DND-41 (cell line): Measurements from ENCODE around the gene SLC17A9.

Source experiments
- ATAC-seq: fragments of 200-7000 bp; cut with Tn5 transposase; 3 replicates; pipeline ENCODE4 v1.9.1; 2021; ENCODE audit warnings: low read depth; ENCODE audit not compliant: insufficient read depth
- DNase-seq: peaks from one replicate; pipeline ENCODE4 v3.0.0-alpha.2; 2020
- H2AFZ ChIP-seq: 2 replicates; pipeline ENCODE4 v1.6.0; 2012; ENCODE audit warnings: low read depth, low read length
- H3K27ac ChIP-seq: 2 replicates; pipeline ENCODE4 v1.5.1; 2012; ENCODE audit warnings: low read length, inconsistent platforms
- H3K27me3 ChIP-seq: fragments of 200-600 bp; sonication (generic); 2 replicates; pipeline ENCODE4 v1.6.0; 2012; ENCODE audit warnings: low read length, mild to moderate bottlenecking, inconsistent platforms; ENCODE audit not compliant: insufficient read depth, poor library complexity
- H3K36me3 ChIP-seq: 2 replicates; pipeline ENCODE4 v1.5.1; 2012; ENCODE audit warnings: low read length, inconsistent platforms; ENCODE audit not compliant: insufficient read depth
- H3K4me1 ChIP-seq: 2 replicates; pipeline ENCODE4 v1.5.1; 2012; ENCODE audit warnings: mild to moderate bottlenecking, low read length; ENCODE audit not compliant: insufficient read depth
- H3K4me2 ChIP-seq: 2 replicates; pipeline ENCODE4 v1.6.0; 2012; ENCODE audit warnings: mild to moderate bottlenecking, moderate library complexity, low read length, inconsistent platforms; ENCODE audit not compliant: insufficient read depth
- H3K4me3 ChIP-seq, 2 experiments: fragments of 200-600 bp in 1 of 2; shearing (Covaris generic) in 1 of 2; 2 replicates each; pipeline ENCODE4 v1.5.1; 2012 to 2016; ENCODE audit warnings: inconsistent platforms in 2 of 2, low read length in 2 of 2, mild to moderate bottlenecking in 2 of 2, low read depth in 1 of 2, moderate library complexity in 1 of 2
- H3K79me2 ChIP-seq: 2 replicates; pipeline ENCODE4 v1.6.0; 2012; ENCODE audit warnings: low read length, inconsistent platforms; ENCODE audit not compliant: insufficient read depth
- H3K9ac ChIP-seq: 2 replicates; pipeline ENCODE4 v1.6.0; 2012; ENCODE audit warnings: low read depth, mild to moderate bottlenecking, inconsistent platforms, low read length, moderate library complexity
- H3K9me3 ChIP-seq: 2 replicates; pipeline ENCODE4 v1.5.1; 2012; ENCODE audit warnings: low read length, moderate library complexity, mild to moderate bottlenecking, inconsistent platforms; ENCODE audit not compliant: insufficient read depth, severe bottlenecking
- H4K20me1 ChIP-seq: 2 replicates; pipeline ENCODE4 v1.6.0; 2012; ENCODE audit warnings: low read length; ENCODE audit not compliant: insufficient read depth
- CTCF ChIP-seq: IDR thresholded peaks from 2 replicates; pipeline ENCODE4 v1.5.1; 2012; ENCODE audit warnings: borderline replicate concordance, low read length, moderate library complexity, mild to moderate bottlenecking; ENCODE audit not compliant: poor library complexity, severe bottlenecking; ENCODE audit errors: extremely low read depth
- EZH2 ChIP-seq: IDR thresholded peaks from 3 replicates; pipeline ENCODE4 v1.6.1; 2012; ENCODE audit warnings: borderline replicate concordance, low read depth, mild to moderate bottlenecking, moderate library complexity, low read length, inconsistent platforms; ENCODE audit not compliant: severe bottlenecking

SLC17A9 gene

GRCh38 chr20:62997417-62998035 lies 45.0 kb downstream of the SLC17A9 start:
- ATAC-seq, result no peak
- no peaks in the 10 kb centered on the region for H3K4me1 ChIP-seq

DNA sequence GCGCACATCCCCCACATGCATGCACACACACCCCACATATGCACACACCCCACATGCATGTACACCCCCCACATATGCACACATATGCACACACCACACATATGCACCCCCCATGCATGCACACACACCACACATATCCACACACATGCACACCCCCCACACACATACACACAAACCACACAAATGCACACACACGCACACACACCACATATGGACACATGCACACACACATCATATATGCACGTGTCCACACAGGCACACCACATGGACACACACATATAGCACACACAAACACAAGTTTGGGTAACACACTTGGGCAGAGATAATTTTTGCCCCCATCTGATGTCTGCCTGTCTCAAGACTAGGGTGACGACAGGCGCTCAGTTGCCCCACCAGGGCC lies 45.9 kb downstream of the SLC17A9 start:
- TF ChIP-seq CTCF (no peak), EZH2 (no peak)
- no peaks in the 10 kb centered on the region for H3K79me2 ChIP-seq
- no peak for DNase-seq
- H3K9ac ChIP-seq, result no peak overlapping the region
- peaks cover 6% of the 10 kb centered on the region; the same call in 1 of the 2 replicates for H4K20me1 ChIP-seq
- peaks cover 2% of the 10 kb centered on the region for H3K4me1 ChIP-seq
- no peaks in the 10 kb centered on the region for H3K27me3 ChIP-seq
- ATAC-seq, result no peak
- no peaks in the 10 kb centered on the region for H3K9me3 ChIP-seq
- H2AFZ ChIP-seq, result no peak overlapping the region
- H3K27ac ChIP-seq, result no peak overlapping the region
- H3K4me3 ChIP-seq, result no peak overlapping the region
- 0 out of 2 replicates have a peak, but pooled peaks cover 3% of the 10 kb centered on the region for H3K36me3 ChIP-seq
- H3K4me2 ChIP-seq, result no peak overlapping the region

More at GRCh38 chr20:62997417-62998035, 45.0 kb downstream of the SLC17A9 start:
- no peaks in the 10 kb centered on the region for H3K9me3 ChIP-seq
- no peak for TF ChIP-seq CTCF
- no peak for TF ChIP-seq EZH2
- no peak overlapping the region for H3K4me2 ChIP-seq
- no peak overlapping the region for H3K27ac ChIP-seq
- H3K27me3 ChIP-seq, result no peaks in the 10 kb centered on the region
- no peak overlapping the region for H3K9ac ChIP-seq
- H3K4me3 ChIP-seq, result no peak overlapping the region
- H3K79me2 ChIP-seq, result no peaks in the 10 kb centered on the region
- no peak for DNase-seq
- peaks cover 6% of the 10 kb centered on the region; the same call in 1 of the 2 replicates for H4K20me1 ChIP-seq
- 0 out of 2 replicates have a peak, but pooled peaks cover 3% of the 10 kb centered on the region for H3K36me3 ChIP-seq
- H2AFZ ChIP-seq, result no peak overlapping the region

DNA sequence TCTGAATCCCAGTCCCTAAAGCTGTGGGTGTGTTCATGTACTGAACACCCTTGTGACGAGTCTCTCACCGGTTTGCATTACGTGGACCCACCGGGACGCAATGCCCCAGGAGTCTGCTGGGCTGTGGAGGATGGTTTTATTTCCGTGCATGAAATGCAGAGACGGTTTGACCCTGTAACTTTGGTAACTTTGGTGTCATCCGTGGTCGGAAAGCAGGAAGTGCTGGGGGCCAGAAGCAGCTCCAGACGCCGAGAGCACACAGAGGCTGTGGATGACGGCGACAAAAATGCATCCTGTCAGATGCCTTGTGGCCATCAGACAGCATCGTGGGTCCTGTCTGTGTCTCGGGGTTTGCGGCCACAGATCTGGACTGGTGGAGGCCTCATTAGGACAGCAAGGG lies 47.1 kb downstream of the SLC17A9 start:
- no peaks in the 10 kb centered on the region for H3K27me3 ChIP-seq
- no peak for DNase-seq
- 0 out of 2 replicates have a peak, but pooled peaks cover 3% of the 10 kb centered on the region for H3K36me3 ChIP-seq
- peaks cover 13% of the 10 kb centered on the region for H3K4me1 ChIP-seq
- TF ChIP-seq CTCF (no peak), EZH2 (no peak)
- H3K27ac ChIP-seq, result no peak overlapping the region
- no peaks in the 10 kb centered on the region for H3K9me3 ChIP-seq
- ATAC-seq, result 0 out of 3 replicates have a peak, but pooled peaks have one; percentile 17
- no peak overlapping the region for H2AFZ ChIP-seq
- no peak overlapping the region for H3K4me3 ChIP-seq
- H3K79me2 ChIP-seq, result no peaks in the 10 kb centered on the region
- no peak overlapping the region for H3K9ac ChIP-seq
- H4K20me1 ChIP-seq, result peaks cover 6% of the 10 kb centered on the region; the same call in 1 of the 2 replicates
- H3K4me2 ChIP-seq, result no peak overlapping the region
